Tibial nerve (tissue), 4 donors: Measurements from ENCODE around the gene HSF5.

ENCODE experiments used
- EP300 ChIP-seq, 2 donors: sonication (generic); formaldehyde crosslinking; IDR thresholded peaks; one replicate each; pipeline ENCODE4 v1.6.1; 2017; ENCODE audit warnings: antibody characterized with exemption in 2 of 2, mild to moderate bottlenecking in 1 of 2
- POLR2A ChIP-seq, 2 donors: fragments of 450-650 bp; IDR thresholded peaks; one replicate each; pipeline ENCODE4 v1.6.1; 2017; ENCODE audit warnings: antibody characterized with exemption in 2 of 2, mild to moderate bottlenecking in 2 of 2, moderate library complexity in 2 of 2
- TF ChIP-seq, protein P1 (sequence below), 5 experiments: fragments of 200-600 bp in 3 of 5; fragments of 450-650 bp in 2 of 5; sonication (generic) in 3 of 5; IDR thresholded peaks; one replicate each; pipeline ENCODE4 v1.5.1; 2016 to 2019; ENCODE audit warnings: antibody characterized with exemption in 5 of 5, mild to moderate bottlenecking in 3 of 5, moderate library complexity in 2 of 5

DNA sequence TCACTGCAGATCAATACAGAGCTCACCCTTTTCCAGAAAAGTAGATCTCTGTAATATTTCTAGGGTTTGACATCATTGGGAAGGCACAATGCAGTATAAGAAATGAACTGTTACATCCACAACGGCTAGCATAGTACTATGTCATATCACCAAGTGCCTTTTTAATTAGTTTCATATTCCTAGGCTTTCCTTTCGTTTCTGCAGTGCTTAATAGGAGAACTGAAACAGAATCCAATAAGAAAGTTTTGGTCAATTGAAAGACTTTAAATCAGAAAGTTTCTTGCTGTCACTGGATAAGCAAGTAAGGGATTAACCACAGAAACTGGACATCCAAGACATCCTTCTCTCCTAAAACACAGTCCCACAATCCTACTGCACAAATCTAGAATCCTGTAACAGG is 67.4 kb downstream of the HSF5 start:
- TF ChIP-seq, protein P1, sequence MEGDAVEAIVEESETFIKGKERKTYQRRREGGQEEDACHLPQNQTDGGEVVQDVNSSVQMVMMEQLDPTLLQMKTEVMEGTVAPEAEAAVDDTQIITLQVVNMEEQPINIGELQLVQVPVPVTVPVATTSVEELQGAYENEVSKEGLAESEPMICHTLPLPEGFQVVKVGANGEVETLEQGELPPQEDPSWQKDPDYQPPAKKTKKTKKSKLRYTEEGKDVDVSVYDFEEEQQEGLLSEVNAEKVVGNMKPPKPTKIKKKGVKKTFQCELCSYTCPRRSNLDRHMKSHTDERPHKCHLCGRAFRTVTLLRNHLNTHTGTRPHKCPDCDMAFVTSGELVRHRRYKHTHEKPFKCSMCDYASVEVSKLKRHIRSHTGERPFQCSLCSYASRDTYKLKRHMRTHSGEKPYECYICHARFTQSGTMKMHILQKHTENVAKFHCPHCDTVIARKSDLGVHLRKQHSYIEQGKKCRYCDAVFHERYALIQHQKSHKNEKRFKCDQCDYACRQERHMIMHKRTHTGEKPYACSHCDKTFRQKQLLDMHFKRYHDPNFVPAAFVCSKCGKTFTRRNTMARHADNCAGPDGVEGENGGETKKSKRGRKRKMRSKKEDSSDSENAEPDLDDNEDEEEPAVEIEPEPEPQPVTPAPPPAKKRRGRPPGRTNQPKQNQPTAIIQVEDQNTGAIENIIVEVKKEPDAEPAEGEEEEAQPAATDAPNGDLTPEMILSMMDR (IDR thresholded peaks at IDR 0.05) = no peak
- TF ChIP-seq POLR2A (IDR thresholded peaks at IDR 0.05) (no peak), EP300 (IDR thresholded peaks at IDR 0.05) (no peak)
